ENCODE data around the gene SCGN.

The SCGN gene

DNA sequence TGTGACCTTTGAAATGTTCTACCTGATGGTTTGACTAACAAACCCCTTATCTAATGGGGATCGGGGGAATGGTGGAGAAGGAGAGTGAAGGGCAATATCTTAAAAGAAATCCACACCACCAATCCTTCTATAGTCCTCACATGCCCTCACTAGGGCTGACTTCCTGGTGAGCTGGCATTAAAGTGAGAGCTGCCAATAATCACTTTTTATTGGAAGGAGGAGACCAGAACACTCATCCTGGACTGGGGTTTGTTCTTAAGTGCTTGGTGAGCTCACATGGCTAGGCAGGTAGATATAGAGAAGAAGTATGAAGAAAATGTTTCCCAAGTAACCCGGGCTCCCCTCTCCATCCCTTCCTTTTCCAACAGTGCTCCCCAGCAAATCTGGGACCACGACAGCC is 49.8 kb downstream of the SCGN start (continued):
- TF ChIP-seq ZNF8 (CRISPR knock-in tag; IDR thresholded peaks at IDR 0.05) (no peak), ZFP3 (CRISPR knock-in tag; IDR thresholded peaks at IDR 0.05) (no peak), SNAI2 (CRISPR knock-in tag; IDR thresholded peaks at IDR 0.05) (no peak), OSR1 (CRISPR knock-in tag; IDR thresholded peaks at IDR 0.05) (no peak), GLIS3 (CRISPR knock-in tag; IDR thresholded peaks at IDR 0.05) (no peak), ZNF565 (CRISPR knock-in tag; conservative IDR thresholded peaks at IDR 0.05; ENCODE audit: low read depth) (no peak), RARB (CRISPR knock-in tag; IDR thresholded peaks at IDR 0.05) (no peak), ARNTL (CRISPR knock-in tag; IDR thresholded peaks at IDR 0.05; ENCODE audit: borderline replicate concordance, low read depth) (no peak)
- TF ChIP-seq, protein P1, sequence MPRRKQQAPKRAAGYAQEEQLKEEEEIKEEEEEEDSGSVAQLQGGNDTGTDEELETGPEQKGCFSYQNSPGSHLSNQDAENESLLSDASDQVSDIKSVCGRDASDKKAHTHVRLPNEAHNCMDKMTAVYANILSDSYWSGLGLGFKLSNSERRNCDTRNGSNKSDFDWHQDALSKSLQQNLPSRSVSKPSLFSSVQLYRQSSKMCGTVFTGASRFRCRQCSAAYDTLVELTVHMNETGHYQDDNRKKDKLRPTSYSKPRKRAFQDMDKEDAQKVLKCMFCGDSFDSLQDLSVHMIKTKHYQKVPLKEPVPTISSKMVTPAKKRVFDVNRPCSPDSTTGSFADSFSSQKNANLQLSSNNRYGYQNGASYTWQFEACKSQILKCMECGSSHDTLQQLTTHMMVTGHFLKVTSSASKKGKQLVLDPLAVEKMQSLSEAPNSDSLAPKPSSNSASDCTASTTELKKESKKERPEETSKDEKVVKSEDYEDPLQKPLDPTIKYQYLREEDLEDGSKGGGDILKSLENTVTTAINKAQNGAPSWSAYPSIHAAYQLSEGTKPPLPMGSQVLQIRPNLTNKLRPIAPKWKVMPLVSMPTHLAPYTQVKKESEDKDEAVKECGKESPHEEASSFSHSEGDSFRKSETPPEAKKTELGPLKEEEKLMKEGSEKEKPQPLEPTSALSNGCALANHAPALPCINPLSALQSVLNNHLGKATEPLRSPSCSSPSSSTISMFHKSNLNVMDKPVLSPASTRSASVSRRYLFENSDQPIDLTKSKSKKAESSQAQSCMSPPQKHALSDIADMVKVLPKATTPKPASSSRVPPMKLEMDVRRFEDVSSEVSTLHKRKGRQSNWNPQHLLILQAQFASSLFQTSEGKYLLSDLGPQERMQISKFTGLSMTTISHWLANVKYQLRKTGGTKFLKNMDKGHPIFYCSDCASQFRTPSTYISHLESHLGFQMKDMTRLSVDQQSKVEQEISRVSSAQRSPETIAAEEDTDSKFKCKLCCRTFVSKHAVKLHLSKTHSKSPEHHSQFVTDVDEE (CRISPR knock-in tag; IDR thresholded peaks at IDR 0.05) = no peak

DNA sequence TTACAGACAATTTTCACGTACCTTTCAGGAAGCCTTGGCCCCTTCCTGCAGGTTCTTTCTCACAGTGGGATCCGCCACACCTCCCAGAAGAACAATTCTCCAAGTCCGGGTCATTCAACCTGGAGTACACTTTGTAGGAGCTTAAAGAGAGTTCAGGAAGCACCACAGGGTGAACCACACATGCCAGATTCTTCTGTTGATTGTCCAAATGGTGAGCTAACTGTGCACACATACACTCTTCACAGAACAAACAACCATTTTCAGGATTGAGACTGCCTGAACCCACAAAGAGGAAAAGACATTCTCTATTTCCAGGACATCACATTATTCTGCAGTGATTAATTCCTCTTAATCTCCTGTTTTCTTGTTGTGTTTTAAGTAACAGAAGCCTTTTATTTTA is 51.0 kb downstream of the SCGN start:
- no peak for TF ChIP-seq PATZ1 (CRISPR knock-in tag; IDR thresholded peaks at IDR 0.05; ENCODE audit: borderline replicate concordance)
- ATAC-seq = no peak

DNA sequence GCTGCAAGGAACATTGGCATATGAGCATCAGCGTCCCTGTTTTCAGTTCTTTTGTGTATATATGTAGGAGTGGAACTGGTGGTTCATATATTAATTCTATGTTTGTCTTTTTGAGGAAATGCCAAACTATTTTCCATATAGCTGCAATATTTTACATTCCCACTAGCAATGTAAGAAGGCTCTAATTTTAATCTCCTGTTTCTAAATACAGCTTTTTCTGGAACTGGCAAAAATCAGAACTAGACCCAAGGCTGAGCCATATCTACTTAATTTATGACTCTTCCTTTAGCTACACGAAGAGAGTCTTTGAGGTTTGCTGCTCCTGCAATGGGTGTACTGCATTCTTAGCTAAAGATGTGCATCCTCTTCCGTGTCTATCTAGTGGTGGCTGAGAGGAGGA is 52.0 kb downstream of the SCGN start:
- ATAC-seq = no peak
- TF ChIP-seq TCF4 (CRISPR knock-in tag; IDR thresholded peaks at IDR 0.05; ENCODE audit: borderline replicate concordance) (no peak), OSR1 (CRISPR knock-in tag; IDR thresholded peaks at IDR 0.05) (no peak), GLIS3 (CRISPR knock-in tag; IDR thresholded peaks at IDR 0.05) (no peak), PPARA (CRISPR knock-in tag; IDR thresholded peaks at IDR 0.05; ENCODE audit: borderline replicate concordance) (no peak), ZNF565 (CRISPR knock-in tag; conservative IDR thresholded peaks at IDR 0.05; ENCODE audit: low read depth) (no peak), TOX (CRISPR knock-in tag; IDR thresholded peaks at IDR 0.05; ENCODE audit: borderline replicate concordance) (no peak), ESRRG (CRISPR knock-in tag; IDR thresholded peaks at IDR 0.05) (no peak)
- TF ChIP-seq, protein P2, sequence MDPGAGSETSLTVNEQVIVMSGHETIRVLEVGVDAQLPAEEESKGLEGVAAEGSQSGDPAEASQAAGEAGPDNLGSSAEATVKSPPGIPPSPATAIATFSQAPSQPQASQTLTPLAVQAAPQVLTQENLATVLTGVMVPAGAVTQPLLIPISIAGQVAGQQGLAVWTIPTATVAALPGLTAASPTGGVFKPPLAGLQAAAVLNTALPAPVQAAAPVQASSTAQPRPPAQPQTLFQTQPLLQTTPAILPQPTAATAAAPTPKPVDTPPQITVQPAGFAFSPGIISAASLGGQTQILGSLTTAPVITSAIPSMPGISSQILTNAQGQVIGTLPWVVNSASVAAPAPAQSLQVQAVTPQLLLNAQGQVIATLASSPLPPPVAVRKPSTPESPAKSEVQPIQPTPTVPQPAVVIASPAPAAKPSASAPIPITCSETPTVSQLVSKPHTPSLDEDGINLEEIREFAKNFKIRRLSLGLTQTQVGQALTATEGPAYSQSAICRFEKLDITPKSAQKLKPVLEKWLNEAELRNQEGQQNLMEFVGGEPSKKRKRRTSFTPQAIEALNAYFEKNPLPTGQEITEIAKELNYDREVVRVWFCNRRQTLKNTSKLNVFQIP (CRISPR knock-in tag; IDR thresholded peaks at IDR 0.05; ENCODE audit: borderline replicate concordance, low read depth) = no peak
- TF ChIP-seq, protein P3, sequence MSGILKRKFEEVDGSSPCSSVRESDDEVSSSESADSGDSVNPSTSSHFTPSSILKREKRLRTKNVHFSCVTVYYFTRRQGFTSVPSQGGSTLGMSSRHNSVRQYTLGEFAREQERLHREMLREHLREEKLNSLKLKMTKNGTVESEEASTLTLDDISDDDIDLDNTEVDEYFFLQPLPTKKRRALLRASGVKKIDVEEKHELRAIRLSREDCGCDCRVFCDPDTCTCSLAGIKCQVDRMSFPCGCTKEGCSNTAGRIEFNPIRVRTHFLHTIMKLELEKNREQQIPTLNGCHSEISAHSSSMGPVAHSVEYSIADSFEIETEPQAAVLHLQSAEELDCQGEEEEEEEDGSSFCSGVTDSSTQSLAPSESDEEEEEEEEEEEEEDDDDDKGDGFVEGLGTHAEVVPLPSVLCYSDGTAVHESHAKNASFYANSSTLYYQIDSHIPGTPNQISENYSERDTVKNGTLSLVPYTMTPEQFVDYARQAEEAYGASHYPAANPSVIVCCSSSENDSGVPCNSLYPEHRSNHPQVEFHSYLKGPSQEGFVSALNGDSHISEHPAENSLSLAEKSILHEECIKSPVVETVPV (CRISPR knock-in tag; IDR thresholded peaks at IDR 0.05) = no peak
- TF ChIP-seq, protein P1 (CRISPR knock-in tag; IDR thresholded peaks at IDR 0.05) = no peak

- no peak for TF ChIP-seq TCF4 (CRISPR knock-in tag; IDR thresholded peaks at IDR 0.05; ENCODE audit: borderline replicate concordance)
- no peak for TF ChIP-seq ZC3H10 (CRISPR knock-in tag; IDR thresholded peaks at IDR 0.05)
- TF ChIP-seq ZFP30 (CRISPR knock-in tag; IDR thresholded peaks at IDR 0.05) = no peak
- no peak for TF ChIP-seq GLIS3 (CRISPR knock-in tag; IDR thresholded peaks at IDR 0.05)
- ATAC-seq = no peak
These were observed 54.4 kb downstream of the SCGN start for GRCh38 chr6:25706314-25707014.

All from SK-N-SH treated with all-trans-retinoic acid at 6 μM for 48 hours (cell line).